ENCODE measurements around the gene SEMA5A.

SEMA5A gene

GRCh38 chr5:9324348-9325077 is 221.4 kb downstream of the SEMA5A start:
- Histone ChIP-seq H3K36me3 (ENCODE audit: control insufficient read depth in 2 of 2, insufficient read depth in 1 of 2, low read length in 2 of 2) (no peaks in the 10 kb centered on the region), H3K4me1 (ENCODE audit: control insufficient read depth, insufficient read depth, low read length) (peaks cover 2% of the 10 kb centered on the region; the same call in 1 of the 2 replicates), H3K27ac (ENCODE audit: extremely low read depth, low read depth, low read length) (no peak overlapping the region), H3K9me3 (ENCODE audit: control insufficient read depth, insufficient read depth, low read depth, low read length) (no peaks in the 10 kb centered on the region), H3K4me3 (ENCODE audit: low read depth, low read length) (no peak overlapping the region)
- no peak for TF ChIP-seq ZNF23 (tag by site-specific recombination; IDR thresholded peaks at IDR 0.05; ENCODE audit: borderline replicate concordance)
- no peak for TF ChIP-seq PATZ1 (tag by site-specific recombination; IDR thresholded peaks at IDR 0.05)
- no peak for TF ChIP-seq EGR2 (tag by site-specific recombination; IDR thresholded peaks at IDR 0.05; ENCODE audit: low read depth)
- TF ChIP-seq ZNF670 (tag by site-specific recombination; IDR thresholded peaks at IDR 0.05; ENCODE audit: low read depth): no peak
- no peak for TF ChIP-seq ZNF561 (tag by site-specific recombination; IDR thresholded peaks at IDR 0.05; ENCODE audit: borderline replicate concordance)
- TF ChIP-seq SCRT2 (tag by site-specific recombination; IDR thresholded peaks at IDR 0.05): no peak
- no peak for TF ChIP-seq ZNF664 (tag by site-specific recombination; IDR thresholded peaks at IDR 0.05)
- no peak for TF ChIP-seq ZNF585B (tag by site-specific recombination; IDR thresholded peaks at IDR 0.05)
- no peak for TF ChIP-seq ZNF48 (tag by site-specific recombination; IDR thresholded peaks at IDR 0.05)
- no peak for TF ChIP-seq IKZF3 (tag by site-specific recombination; IDR thresholded peaks at IDR 0.05)
- TF ChIP-seq BCL11B (tag by site-specific recombination; IDR thresholded peaks at IDR 0.05; ENCODE audit: low read depth): no peak
- ChIA-PET CTCF (interaction anchor here (0.7 kb wide), 1 partner anchor 27 kb away, joined by 3 read pairs; no protein-coding TSS in a partner anchor), POLR2A (no interaction called here)

GRCh38 chr5:9320652-9321051 is 225.2 kb downstream of the SEMA5A start:
- ChIA-PET CTCF (no interaction called here), POLR2A (no interaction called here)
- no peaks in the 10 kb centered on the region for H3K9me3 ChIP-seq (ENCODE audit: control insufficient read depth, insufficient read depth, low read depth, low read length)
- H3K4me3 ChIP-seq (ENCODE audit: low read depth, low read length): no peak overlapping the region
- H3K36me3 ChIP-seq (ENCODE audit: control insufficient read depth in 2 of 2, insufficient read depth in 1 of 2, low read length in 2 of 2): no peaks in the 10 kb centered on the region
- H3K4me1 ChIP-seq (ENCODE audit: control insufficient read depth, insufficient read depth, low read length): no peaks in the 10 kb centered on the region
- TF ChIP-seq ZNF560 (tag by site-specific recombination; IDR thresholded peaks at IDR 0.05; ENCODE audit: borderline replicate concordance): no peak
- TF ChIP-seq OVOL3 (tag by site-specific recombination; IDR thresholded peaks at IDR 0.05): no peak
- no peak for TF ChIP-seq ZNF2 (tag by site-specific recombination; IDR thresholded peaks at IDR 0.05)
- no peak for TF ChIP-seq ZNF747 (tag by site-specific recombination; IDR thresholded peaks at IDR 0.05)
- TF ChIP-seq KLF8 (tag by site-specific recombination; IDR thresholded peaks at IDR 0.05): no peak
- TF ChIP-seq ZNF623 (tag by site-specific recombination; IDR thresholded peaks at IDR 0.05): no peak
- no peak for TF ChIP-seq YY1 (tag by site-specific recombination; IDR thresholded peaks at IDR 0.05)
- no peak overlapping the region for H3K27ac ChIP-seq (ENCODE audit: extremely low read depth, low read depth, low read length)

- TF ChIP-seq ZNF791 (tag by site-specific recombination; IDR thresholded peaks at IDR 0.05): no peak
- ChIA-PET POLR2A (no interaction called here), CTCF (no interaction called here)
- Histone ChIP-seq H3K9me3 (ENCODE audit: control insufficient read depth, insufficient read depth, low read depth, low read length) (no peaks in the 10 kb centered on the region), H3K27ac (ENCODE audit: extremely low read depth, low read depth, low read length) (no peak overlapping the region), H3K36me3 (ENCODE audit: control insufficient read depth in 2 of 2, insufficient read depth in 1 of 2, low read length in 2 of 2) (no peaks in the 10 kb centered on the region), H3K4me3 (ENCODE audit: low read depth, low read length) (no peak overlapping the region), H3K4me1 (ENCODE audit: control insufficient read depth, insufficient read depth, low read length) (no peaks in the 10 kb centered on the region)
Observed at GRCh38 chr5:9318031-9318430, 227.8 kb downstream of the SEMA5A start.
